HEK293T (cell line): ENCODE measurements around the gene NLGN3.

Experiments used
- FOXA1 ChIP-seq: fragments of 450-650 bp; IDR thresholded peaks from 2 replicates; pipeline ENCODE4 v1.6.1; 2016; ENCODE audit warnings: mild to moderate bottlenecking
- HDGF ChIP-seq: fragments of 450-650 bp; IDR thresholded peaks from 2 replicates; pipeline ENCODE4 v1.6.1; 2017; ENCODE audit warnings: antibody characterized with exemption, borderline replicate concordance
- PKNOX1 ChIP-seq: fragments of 450-650 bp; IDR thresholded peaks from 2 replicates; pipeline ENCODE4 v1.6.1; 2016
- SP1 ChIP-seq: fragments of 450-650 bp; IDR thresholded peaks from 2 replicates; pipeline ENCODE4 v1.6.1; 2017
- SUZ12 ChIP-seq: fragments of 450-650 bp; IDR thresholded peaks from 2 replicates; pipeline ENCODE4 v1.6.1; 2016; ENCODE audit warnings: mild to moderate bottlenecking

GRCh38 chrX:71171110-71171801 is 26.6 kb downstream of the NLGN3 start:
- TF ChIP-seq PKNOX1 (no peak), SP1 (no peak), FOXA1 (no peak), SUZ12 (no peak), HDGF (no peak)
